ENCODE data around the gene NEK4. TPM values are rescaled to one million over a fixed set of nuclear protein-coding genes. Genes with fewer than 3 reads are reported as not detected.
A peak's percentile ranks its signal among the peaks of the same experiment; 100 is the strongest.

The NEK4 gene
- total and polyA plus RNA-seq, 2 of the 13 experiments (the other 11 are each of a cell fraction or from before 2014, with no cell fraction given), result 16.5 to 38.0 TPM

- TF ChIP-seq CTCF (CRISPR knock-in tag; IDR thresholded peaks at IDR 0.05) (no peak; the same call in 1 of the 2 replicates), ZNF383 (CRISPR knock-in tag; IDR thresholded peaks at IDR 0.05; ENCODE audit: borderline replicate concordance) (no peak), GATAD2A (CRISPR knock-in tag; IDR thresholded peaks at IDR 0.05) (0 out of 2 replicates have a peak, but pooled peaks have one; percentile 28), IRF2 (CRISPR knock-in tag; IDR thresholded peaks at IDR 0.05) (peak; percentile 78; the same call in 1 of the 2 replicates), ZNF496 (CRISPR knock-in tag; IDR thresholded peaks at IDR 0.05; ENCODE audit: insufficient replicate concordance) (no peak), SOX13 (IDR thresholded peaks at IDR 0.05) (no peak; the same call in 1 of the 2 replicates), SOX13 (CRISPR knock-in tag; conservative IDR thresholded peaks at IDR 0.05 in 1 of 2, IDR thresholded peaks at IDR 0.05 in 1 of 2) (peak in 1 of 2 experiments; percentile 9; a peak in 1 of 4 replicates), SP2 (CRISPR knock-in tag; IDR thresholded peaks at IDR 0.05) (peak; percentile 63), ELF1 (CRISPR knock-in tag; IDR thresholded peaks at IDR 0.05) (peak; percentile 79), MEIS2 (CRISPR knock-in tag; IDR thresholded peaks at IDR 0.05) (peak; percentile 68; the same call in 1 of the 2 replicates), SRSF1 (optimal IDR thresholded peaks at IDR 0.05; ENCODE audit: low read depth, low read length) (no peak), ZNF362 (CRISPR knock-in tag; IDR thresholded peaks at IDR 0.05; ENCODE audit: borderline replicate concordance) (no peak; the same call in 1 of the 2 replicates), ATF3 (CRISPR knock-in tag; IDR thresholded peaks at IDR 0.05) (no peak), FOXP4 (CRISPR knock-in tag; IDR thresholded peaks at IDR 0.05) (peak; percentile 20), ZNF75D (CRISPR knock-in tag; IDR thresholded peaks at IDR 0.05; ENCODE audit: borderline replicate concordance) (no peak), ZBED4 (CRISPR knock-in tag; IDR thresholded peaks at IDR 0.05; ENCODE audit: borderline replicate concordance) (no peak; the same call in 1 of the 2 replicates)
Measured at GRCh38 chr3:52705688-52706686, 64.8 kb downstream of the NEK4 start, which contains the start of the genes GLT8D1 and SPCS1 (continued).

Measured in HepG2 (cell line).